Transverse colon (tissue), 4 donors: ENCODE data around the gene NDRG3. TPM values are rescaled to one million over a fixed set of nuclear protein-coding genes. Genes with fewer than 3 reads are reported as not detected.

Experiments used
- DNase-seq: peaks from one replicate; pipeline ENCODE4 v3.0.0-alpha.2; 2019
- H3K27ac ChIP-seq, 4 donors: fragments of 200-600 bp; sonication (generic); 2 replicates each; pipeline ENCODE4 v1.5.1; 2016 to 2018; ENCODE audit warnings: inconsistent platforms in 4 of 4
- H3K27me3 ChIP-seq: fragments of 200-600 bp; sonication (generic); 2 replicates; pipeline ENCODE4 v1.5.1; 2017; ENCODE audit warnings: inconsistent platforms
- H3K36me3 ChIP-seq, 4 donors: fragments of 200-600 bp; sonication (generic); 2 replicates each; pipeline ENCODE4 v1.5.1; 2017 to 2019; ENCODE audit warnings: inconsistent platforms in 4 of 4
- H3K4me1 ChIP-seq, 4 donors: fragments of 200-600 bp; sonication (generic); 2 replicates each; pipeline ENCODE4 v1.5.1; 2017 to 2020; ENCODE audit warnings: inconsistent platforms in 4 of 4
- H3K4me3 ChIP-seq, 4 donors: fragments of 200-600 bp; sonication (generic); 1 replicate in 1 of 4; 2 replicates in 3 of 4; pipeline versions ENCODE4 v1.5.1 to v1.6.1; 2017 to 2019; ENCODE audit warnings: inconsistent platforms in 4 of 4
- H3K9me3 ChIP-seq, 2 donors: fragments of 200-600 bp; sonication (generic); 2 replicates each; pipeline ENCODE4 v1.5.1; 2017 to 2019; ENCODE audit warnings: inconsistent platforms in 2 of 2
- CTCF ChIP-seq, 5 experiments: fragments of 200-600 bp in 3 of 5; fragments of 450-650 bp in 2 of 5; sonication (generic) in 3 of 5; IDR thresholded peaks; 1 replicate in 2 of 5; 2 replicates in 3 of 5; pipeline ENCODE4 v1.5.1; 2016 to 2017; ENCODE audit warnings: antibody characterized with exemption in 5 of 5, inconsistent platforms in 3 of 5, mild to moderate bottlenecking in 2 of 5, moderate library complexity in 1 of 5
- EP300 ChIP-seq: sonication (generic); formaldehyde crosslinking; IDR thresholded peaks from one replicate; pipeline ENCODE4 v1.6.1; 2017; ENCODE audit warnings: antibody characterized with exemption, low read depth
- POLR2A ChIP-seq: fragments of 450-650 bp; IDR thresholded peaks from one replicate; pipeline ENCODE4 v1.6.1; 2016; ENCODE audit warnings: antibody characterized with exemption, mild to moderate bottlenecking, moderate library complexity
- POLR2AphosphoS5 ChIP-seq, 3 donors: sonication (generic); formaldehyde crosslinking; IDR thresholded peaks; one replicate each; pipeline ENCODE4 v1.6.1; 2016; ENCODE audit warnings: antibody characterized with exemption in 3 of 3
- WGBS, 2 donors: methylation state at CpG; one replicate each; pipeline ENCODE4 v1.1.5; 2018; ENCODE audit warnings: low coverage in 1 of 2; 5-methylcytosine and 5-hydroxymethylcytosine counted together
- in situ Hi-C, 4 donors: fragments of 200-750 bp; cut with MboI; loops; one replicate each; pipeline versions ENCODE4 v1.15.0 to v1.15.1; 2017; ENCODE audit warnings: low sequenced_read_pairs in 3 of 4, low pct_ligation_motif_present in 1 of 4, low pct_unique_long_range_greater_than_20kb in 1 of 4
- intact Hi-C: fragments of 100-400 bp; cut with DNase I; formaldehyde crosslinking; loops from one replicate; pipeline ENCODE4 v1.15.1; 2023; ENCODE audit warnings: low total_unique reads
- total RNA-seq, 4 donors: library from RNA; depleted of rRNA; stranded (reverse); fragments of >200 nt; gene quantifications; one replicate each; pipeline ENCODE4 v1.1.0, GENCODE V29; 2016

NDRG3 gene
- total RNA-seq: 10 to 100 TPM in 3 of 4 donors, 1 to 10 TPM in 1; 1.9 to 54.7 (median 33.1) TPM

- H3K27ac ChIP-seq: peak within 1 kb of the TSS; percentile 74 to 86 (median 80)
- intact Hi-C loops: no loop called here
These were observed at the start of gene NDRG3 for GRCh38 chr20:36745927-36746659. NDRG3 (minus strand) TSS chr20:36746090; CDS start chr20:36721735, 24,355 bp downstream.

GRCh38 chr20:36794116-36794474 lies 48.2 kb upstream of the NDRG3 start:
- H3K4me3 ChIP-seq: no peak overlapping the region
- TF ChIP-seq EP300 (no peak), POLR2AphosphoS5 (IDR thresholded peaks at IDR 0.05) (no peak), CTCF (IDR thresholded peaks at IDR 0.05) (no peak), POLR2A (no peak)
- H3K9me3 ChIP-seq: no peaks in the 10 kb centered on the region
- H3K27me3 ChIP-seq: no peaks in the 10 kb centered on the region
- WGBS, 2 donors: 96% methylated on average over 19 of the region's 20 CpGs; no CpG with 5 or more reads in 1 of the 2 donors
- intact Hi-C loops (no loop called here), in situ Hi-C loops (no loop called here)
- H3K27ac ChIP-seq: no peak overlapping the region
- DNase-seq: no peak
- peaks cover 0 to 15% (median 4%) of the 10 kb centered on the region in 4 donors for H3K36me3 ChIP-seq
- no peaks in the 10 kb centered on the region for H3K4me1 ChIP-seq

More at GRCh38 chr20:36745927-36746659, at the start of gene NDRG3:
- Histone ChIP-seq H3K36me3 (no peaks in the 10 kb centered on the region), H3K9me3 (no peaks in the 10 kb centered on the region), H3K27me3 (no peaks in the 10 kb centered on the region), H3K4me1 (peaks cover 0 to 22% (median 12%) of the 10 kb centered on the region in 4 donors), H3K4me3 (peak within 1 kb of the TSS; percentile 65 to 86 (median 81))
- in situ Hi-C loops: no loop called here
- 5 to 64% methylated on average over 2 to 24 of the region's 63 CpGs for WGBS, 2 donors
- TF ChIP-seq CTCF (IDR thresholded peaks at IDR 0.05) (no peak), POLR2AphosphoS5 (IDR thresholded peaks at IDR 0.05) (peak in 1 of 3 donors; percentile 8)
- DNase-seq: peak; percentile 95

- no peak overlapping the region for H3K27ac ChIP-seq
- intact Hi-C loops: no loop called here
- peaks cover 0 to 15% (median 4%) of the 10 kb centered on the region in 4 donors for H3K36me3 ChIP-seq
- H3K4me3 ChIP-seq: no peak overlapping the region
- no peak for TF ChIP-seq CTCF (IDR thresholded peaks at IDR 0.05)
- no peak for TF ChIP-seq EP300
- no peak for TF ChIP-seq POLR2A
- no peak for TF ChIP-seq POLR2AphosphoS5 (IDR thresholded peaks at IDR 0.05)
- no peaks in the 10 kb centered on the region for H3K27me3 ChIP-seq
- in situ Hi-C loops: no loop called here
- H3K9me3 ChIP-seq: no peaks in the 10 kb centered on the region
- no peak for DNase-seq
- no peaks in the 10 kb centered on the region for H3K4me1 ChIP-seq
- WGBS, 2 donors: 95% methylated on average over 32 of the region's 36 CpGs; no CpG with 5 or more reads in 1 of the 2 donors
These were observed 47.6 kb upstream of the NDRG3 start for GRCh38 chr20:36793294-36794115.

GRCh38 chr20:36792422-36792821 lies 46.5 kb upstream of the NDRG3 start:
- 70 to 75% methylated on average over 3 of the region's 3 CpGs for WGBS, 2 donors
- peaks cover 0 to 7% (median 2%) of the 10 kb centered on the region in 4 donors for H3K36me3 ChIP-seq
- no peak overlapping the region for H3K4me3 ChIP-seq
- H3K27ac ChIP-seq: no peak overlapping the region
- no peaks in the 10 kb centered on the region for H3K27me3 ChIP-seq
- in situ Hi-C loops (no loop called here), intact Hi-C loops (no loop called here)
- no peak for DNase-seq
- no peaks in the 10 kb centered on the region for H3K4me1 ChIP-seq
- TF ChIP-seq EP300 (no peak), POLR2AphosphoS5 (IDR thresholded peaks at IDR 0.05) (no peak), CTCF (IDR thresholded peaks at IDR 0.05) (peak in 2 of 5 experiments; percentile 10 to 18), POLR2A (no peak)
- no peaks in the 10 kb centered on the region for H3K9me3 ChIP-seq
